NB4 (cell line): ENCODE results near the gene CRTC1.

ENCODE experiments used
- TF ChIP-seq, protein P1 (sequence below): IDR thresholded peaks from one replicate; pipeline ENCODE4 v1.5.1; 2012; ENCODE audit warnings: low read depth, low read length
- TF ChIP-seq, protein P2 (sequence below): IDR thresholded peaks from 2 replicates; pipeline ENCODE4 v1.6.1; 2011; ENCODE audit warnings: low read depth, low read length

DNA sequence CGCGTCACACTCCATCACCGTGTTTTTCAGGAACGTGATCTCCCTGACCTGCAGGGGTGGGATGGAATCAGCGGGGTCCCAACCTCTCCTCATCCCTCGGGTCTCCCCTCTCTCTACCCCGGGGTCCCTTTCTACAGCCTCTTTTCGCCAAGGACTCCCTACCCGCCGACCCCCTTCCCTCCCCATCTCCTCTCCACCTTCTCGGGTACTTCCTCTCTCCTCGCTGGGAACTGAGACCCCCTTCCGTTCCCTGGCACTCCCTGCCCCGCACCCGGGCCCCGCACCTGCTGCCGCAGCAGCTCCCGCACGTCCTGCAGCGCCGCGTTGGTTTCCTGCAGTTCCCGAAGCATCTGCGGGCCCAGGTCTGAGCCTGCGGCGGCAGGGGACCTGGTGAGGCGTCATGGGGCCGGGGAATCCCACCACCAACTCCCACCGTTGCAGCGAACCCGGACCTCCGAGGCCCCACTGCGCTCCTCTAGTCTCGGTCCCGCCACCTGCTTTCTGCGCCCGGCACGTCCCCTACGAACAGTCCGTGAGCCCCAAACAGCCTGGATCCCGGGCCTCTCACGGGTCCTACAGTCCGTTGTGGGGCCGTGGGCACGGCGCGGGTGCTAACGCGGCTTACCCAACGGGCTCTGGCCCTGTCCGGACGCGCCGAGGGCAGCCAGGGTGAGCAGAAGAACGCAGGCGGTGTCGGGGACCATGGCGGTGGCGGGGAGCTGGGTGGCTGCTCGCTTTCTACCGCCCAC is 107.3 kb downstream of the CRTC1 start, which contains the start of gene COMP:
- TF ChIP-seq, protein P1, sequence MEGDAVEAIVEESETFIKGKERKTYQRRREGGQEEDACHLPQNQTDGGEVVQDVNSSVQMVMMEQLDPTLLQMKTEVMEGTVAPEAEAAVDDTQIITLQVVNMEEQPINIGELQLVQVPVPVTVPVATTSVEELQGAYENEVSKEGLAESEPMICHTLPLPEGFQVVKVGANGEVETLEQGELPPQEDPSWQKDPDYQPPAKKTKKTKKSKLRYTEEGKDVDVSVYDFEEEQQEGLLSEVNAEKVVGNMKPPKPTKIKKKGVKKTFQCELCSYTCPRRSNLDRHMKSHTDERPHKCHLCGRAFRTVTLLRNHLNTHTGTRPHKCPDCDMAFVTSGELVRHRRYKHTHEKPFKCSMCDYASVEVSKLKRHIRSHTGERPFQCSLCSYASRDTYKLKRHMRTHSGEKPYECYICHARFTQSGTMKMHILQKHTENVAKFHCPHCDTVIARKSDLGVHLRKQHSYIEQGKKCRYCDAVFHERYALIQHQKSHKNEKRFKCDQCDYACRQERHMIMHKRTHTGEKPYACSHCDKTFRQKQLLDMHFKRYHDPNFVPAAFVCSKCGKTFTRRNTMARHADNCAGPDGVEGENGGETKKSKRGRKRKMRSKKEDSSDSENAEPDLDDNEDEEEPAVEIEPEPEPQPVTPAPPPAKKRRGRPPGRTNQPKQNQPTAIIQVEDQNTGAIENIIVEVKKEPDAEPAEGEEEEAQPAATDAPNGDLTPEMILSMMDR: no peak
- TF ChIP-seq, protein P2, sequence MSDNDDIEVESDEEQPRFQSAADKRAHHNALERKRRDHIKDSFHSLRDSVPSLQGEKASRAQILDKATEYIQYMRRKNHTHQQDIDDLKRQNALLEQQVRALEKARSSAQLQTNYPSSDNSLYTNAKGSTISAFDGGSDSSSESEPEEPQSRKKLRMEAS: no peak
